ENCODE data around the gene SAFB2. TPM values are rescaled to one million over a fixed set of nuclear protein-coding genes. Genes with fewer than 3 reads are reported as not detected.

The SAFB2 gene
- 48.2 to 62.7 TPM (median 49.2 TPM) in 3 replicates for total RNA-seq
- long read RNA-seq, transcript SAFB2-201 (21 exons, 3,371 nt) = major isoform, 45 of 66 reads
- long read RNA-seq, partial matches to known transcripts = 7 of 66 reads
- long read RNA-seq, other reads (novel, unspliced or antisense) = 14 of 66 reads

DNA sequence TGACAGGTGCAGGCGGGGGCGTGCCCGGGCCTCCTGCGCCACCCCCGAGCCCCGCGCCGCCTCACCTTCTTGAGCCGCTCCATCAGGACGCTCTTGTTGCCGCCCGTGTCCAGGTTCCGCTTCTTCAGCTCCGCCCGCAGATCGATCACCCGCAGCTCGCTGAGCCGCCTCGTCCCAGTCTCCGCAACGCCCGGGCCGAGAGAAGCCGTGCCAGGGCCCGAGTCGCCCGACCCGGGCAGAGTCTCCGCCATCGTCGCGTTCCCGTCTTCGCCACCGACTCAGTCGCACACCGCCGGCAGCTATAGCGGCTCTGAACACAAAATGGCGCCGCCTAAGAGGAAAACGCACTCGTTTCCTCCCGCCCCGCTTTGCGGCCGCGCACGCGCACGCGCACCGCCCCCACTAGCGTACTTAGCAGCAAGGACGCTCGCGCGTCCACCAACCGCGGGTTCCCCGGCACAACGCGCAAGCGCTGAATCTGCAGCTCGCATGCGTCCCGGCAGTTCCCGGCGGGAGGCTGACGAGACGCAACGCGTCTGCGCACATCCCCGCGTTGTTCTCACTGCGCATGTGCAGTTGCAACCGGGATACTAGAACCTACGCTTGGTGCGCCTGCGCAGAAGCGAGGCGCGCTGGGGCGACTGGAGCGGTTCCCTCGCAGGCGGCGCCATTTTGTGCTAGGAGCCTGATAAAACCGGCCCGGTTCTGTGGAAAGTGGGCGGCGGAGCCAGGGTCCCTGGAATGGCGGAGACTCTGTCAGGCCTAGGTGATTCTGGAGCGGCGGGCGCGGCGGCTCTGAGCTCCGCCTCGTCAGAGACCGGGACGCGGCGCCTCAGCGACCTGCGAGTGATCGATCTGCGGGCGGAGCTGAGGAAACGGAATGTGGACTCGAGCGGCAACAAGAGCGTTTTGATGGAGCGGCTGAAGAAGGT, at the start of gene SAFB2, which contains the start of gene SAFB:
SAFB2 (minus strand) TSS at position 312 of the 932 bp plus-strand sequence; CDS start at position 251, 61 bp downstream.
SAFB (plus strand) TSS at position 619 of the 932 bp plus-strand sequence; CDS start at position 742, 123 bp downstream.
- H3K9me3 Mint-ChIP-seq (ENCODE audit: low read depth) = no peaks in the 10 kb centered on the region
- peak within 1 kb of the TSS; percentile 99 for H3K27ac Mint-ChIP-seq (ENCODE audit: unreplicated experiment)
- H3K4me1 Mint-ChIP-seq (ENCODE audit: low read depth) = peaks cover 44% of the 10 kb centered on the region
- peak; percentile 100 for DNase-seq (ENCODE audit: low spot score)
- H3K27me3 Mint-ChIP-seq (ENCODE audit: low read depth) = no peaks in the 10 kb centered on the region
- TF ChIP-seq, protein P1, sequence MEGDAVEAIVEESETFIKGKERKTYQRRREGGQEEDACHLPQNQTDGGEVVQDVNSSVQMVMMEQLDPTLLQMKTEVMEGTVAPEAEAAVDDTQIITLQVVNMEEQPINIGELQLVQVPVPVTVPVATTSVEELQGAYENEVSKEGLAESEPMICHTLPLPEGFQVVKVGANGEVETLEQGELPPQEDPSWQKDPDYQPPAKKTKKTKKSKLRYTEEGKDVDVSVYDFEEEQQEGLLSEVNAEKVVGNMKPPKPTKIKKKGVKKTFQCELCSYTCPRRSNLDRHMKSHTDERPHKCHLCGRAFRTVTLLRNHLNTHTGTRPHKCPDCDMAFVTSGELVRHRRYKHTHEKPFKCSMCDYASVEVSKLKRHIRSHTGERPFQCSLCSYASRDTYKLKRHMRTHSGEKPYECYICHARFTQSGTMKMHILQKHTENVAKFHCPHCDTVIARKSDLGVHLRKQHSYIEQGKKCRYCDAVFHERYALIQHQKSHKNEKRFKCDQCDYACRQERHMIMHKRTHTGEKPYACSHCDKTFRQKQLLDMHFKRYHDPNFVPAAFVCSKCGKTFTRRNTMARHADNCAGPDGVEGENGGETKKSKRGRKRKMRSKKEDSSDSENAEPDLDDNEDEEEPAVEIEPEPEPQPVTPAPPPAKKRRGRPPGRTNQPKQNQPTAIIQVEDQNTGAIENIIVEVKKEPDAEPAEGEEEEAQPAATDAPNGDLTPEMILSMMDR (IDR thresholded peaks at IDR 0.05) = no peak
- H3K36me3 Mint-ChIP-seq (ENCODE audit: low read depth) = peaks cover 22% of the 10 kb centered on the region
- H3K4me3 Mint-ChIP-seq (ENCODE audit: unreplicated experiment) = peak within 1 kb of the TSS; percentile 100

DNA sequence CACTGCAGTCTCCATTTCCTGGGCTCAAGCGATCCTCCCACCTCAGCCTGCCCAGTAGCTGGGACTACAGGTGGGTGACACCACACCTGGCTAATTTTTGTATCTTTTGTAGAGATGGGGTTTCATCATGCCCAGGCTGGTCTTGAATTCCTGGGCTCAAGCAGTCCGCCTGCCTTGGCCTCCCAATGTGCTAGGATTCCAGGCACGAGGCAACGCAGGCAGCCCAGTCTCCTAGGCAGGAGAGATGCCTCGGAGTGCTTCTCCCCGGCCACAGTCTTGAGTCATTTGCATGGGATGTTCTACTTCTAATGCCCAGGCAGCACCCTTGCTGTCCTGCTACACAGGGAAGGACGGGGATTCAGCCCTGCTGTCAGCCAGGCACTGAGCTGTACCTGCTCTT, 49.0 kb upstream of the SAFB2 start:
- Mint-ChIP-seq H3K36me3 (ENCODE audit: low read depth) (peaks cover 8% of the 10 kb centered on the region), H3K4me3 (ENCODE audit: unreplicated experiment) (no peak overlapping the region), H3K27me3 (ENCODE audit: low read depth) (no peaks in the 10 kb centered on the region), H3K9me3 (ENCODE audit: low read depth) (no peaks in the 10 kb centered on the region), H3K4me1 (ENCODE audit: low read depth) (no peaks in the 10 kb centered on the region), H3K27ac (ENCODE audit: unreplicated experiment) (no peak overlapping the region)
- TF ChIP-seq, protein P1 (IDR thresholded peaks at IDR 0.05) = no peak
- DNase-seq (ENCODE audit: low spot score) = no peak

DNA sequence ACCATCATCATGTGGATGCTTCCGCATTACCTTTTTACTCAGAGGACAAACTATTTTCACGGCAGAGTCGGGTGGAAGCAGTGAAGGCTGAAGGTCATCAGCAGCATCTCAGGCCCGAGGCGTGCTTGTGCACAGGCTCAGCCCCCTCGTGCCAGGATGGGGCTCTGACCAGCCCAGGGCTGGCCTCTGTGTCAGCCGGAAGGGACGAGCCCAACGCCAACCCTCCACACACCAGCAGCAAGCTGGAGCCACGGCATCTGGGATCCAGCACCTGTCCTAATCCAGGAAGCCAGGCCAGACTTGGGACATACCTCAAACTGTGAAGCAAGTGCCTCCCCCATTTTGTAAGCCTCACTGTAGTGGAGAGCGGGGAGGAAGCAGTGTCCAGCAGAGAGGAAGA, 46.6 kb upstream of the SAFB2 start:
- TF ChIP-seq, protein P1 (IDR thresholded peaks at IDR 0.05) = no peak
- no peak for DNase-seq (ENCODE audit: low spot score)
- H3K36me3 Mint-ChIP-seq (ENCODE audit: low read depth) = peaks cover 20% of the 10 kb centered on the region
- no peak overlapping the region for H3K4me3 Mint-ChIP-seq (ENCODE audit: unreplicated experiment)
- no peaks in the 10 kb centered on the region for H3K27me3 Mint-ChIP-seq (ENCODE audit: low read depth)
- no peak overlapping the region for H3K27ac Mint-ChIP-seq (ENCODE audit: unreplicated experiment)
- no peaks in the 10 kb centered on the region for H3K9me3 Mint-ChIP-seq (ENCODE audit: low read depth)
- no peaks in the 10 kb centered on the region for H3K4me1 Mint-ChIP-seq (ENCODE audit: low read depth)

DNA sequence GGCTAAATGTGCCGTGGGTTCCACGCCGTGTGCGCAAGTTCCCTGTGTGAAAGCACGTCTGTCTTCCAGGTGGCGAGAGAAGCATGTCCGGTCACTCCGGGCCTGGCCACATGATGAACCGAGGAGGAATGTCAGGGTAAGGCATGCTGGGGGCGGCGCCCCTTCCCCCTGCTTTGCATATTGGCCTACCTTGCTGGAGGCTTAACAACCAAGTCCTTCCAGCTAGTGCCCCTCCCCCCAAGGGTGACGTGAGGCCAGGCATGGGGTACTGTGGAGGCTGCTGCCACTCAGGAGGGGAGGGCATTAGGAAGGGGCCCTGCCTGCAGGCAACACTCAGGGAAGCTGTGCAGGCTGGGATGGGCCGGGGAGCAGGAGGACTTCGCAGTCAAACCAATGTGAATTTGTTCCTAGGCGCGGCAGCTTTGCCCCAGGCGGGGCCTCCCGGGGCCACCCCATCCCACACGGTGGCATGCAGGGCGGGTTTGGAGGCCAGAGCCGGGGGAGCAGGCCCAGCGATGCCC, 45.2 kb upstream of the SAFB2 start:
- Mint-ChIP-seq H3K4me1 (ENCODE audit: low read depth) (no peaks in the 10 kb centered on the region), H3K27me3 (ENCODE audit: low read depth) (no peaks in the 10 kb centered on the region), H3K9me3 (ENCODE audit: low read depth) (no peaks in the 10 kb centered on the region), H3K4me3 (ENCODE audit: unreplicated experiment) (no peak overlapping the region), H3K27ac (ENCODE audit: unreplicated experiment) (no peak overlapping the region), H3K36me3 (ENCODE audit: low read depth) (peaks cover 24% of the 10 kb centered on the region)
- TF ChIP-seq, protein P1 (IDR thresholded peaks at IDR 0.05) = no peak
- DNase-seq (ENCODE audit: low spot score) = no peak

DNA sequence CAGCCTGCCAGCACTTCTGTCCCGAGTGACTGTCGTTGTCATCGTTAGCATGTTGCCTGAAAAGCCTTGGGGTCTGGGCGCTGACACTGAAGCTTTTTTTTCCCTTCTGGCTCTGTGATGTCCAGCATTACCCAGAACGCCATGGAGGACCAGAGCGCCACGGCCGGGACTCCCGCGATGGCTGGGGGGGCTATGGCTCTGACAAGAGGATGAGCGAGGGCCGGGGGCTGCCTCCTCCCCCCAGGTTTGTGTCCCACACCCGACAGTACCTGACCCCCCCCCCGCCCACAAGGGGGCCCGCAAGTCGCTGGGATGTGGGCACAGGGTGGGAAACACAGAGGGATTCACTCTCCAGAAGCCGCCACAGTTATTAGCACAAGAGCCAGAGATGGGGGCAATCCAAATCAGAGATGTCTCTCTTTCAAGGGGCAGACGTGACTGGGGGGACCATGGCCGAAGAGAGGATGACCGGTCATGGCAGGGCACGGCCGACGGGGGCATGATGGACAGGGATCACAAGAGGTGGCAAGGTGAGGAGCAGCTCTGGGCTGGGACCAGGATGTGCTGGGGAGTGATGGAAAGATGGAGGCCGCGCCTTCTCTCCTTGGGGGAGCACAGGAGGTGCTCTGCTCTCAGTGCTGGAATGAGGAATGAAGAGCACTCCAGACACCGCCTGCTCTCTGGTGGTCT, 44.5 kb upstream of the SAFB2 start:
- TF ChIP-seq, protein P1 (IDR thresholded peaks at IDR 0.05) = no peak
- DNase-seq (ENCODE audit: low spot score) = peak; percentile 69
- H3K27me3 Mint-ChIP-seq (ENCODE audit: low read depth) = no peaks in the 10 kb centered on the region
- no peaks in the 10 kb centered on the region for H3K9me3 Mint-ChIP-seq (ENCODE audit: low read depth)
- no peak overlapping the region for H3K4me3 Mint-ChIP-seq (ENCODE audit: unreplicated experiment)
- peaks cover 24% of the 10 kb centered on the region for H3K36me3 Mint-ChIP-seq (ENCODE audit: low read depth)
- no peaks in the 10 kb centered on the region for H3K4me1 Mint-ChIP-seq (ENCODE audit: low read depth)
- no peak overlapping the region for H3K27ac Mint-ChIP-seq (ENCODE audit: unreplicated experiment)

Measured in chondrocyte (in vitro differentiated cells).